Liver (tissue), 9 donors: ENCODE data around the gene MYO18B. TPM values are rescaled to one million over a fixed set of nuclear protein-coding genes. Genes with fewer than 3 reads are reported as not detected.

Source experiments
- DNase-seq: peaks from one replicate; pipeline ENCODE4 v3.0.0-alpha.2; 2017; ENCODE audit warnings: low spot score
- H3K27ac ChIP-seq, 2 donors: one replicate each; pipeline ENCODE4 v1.7.0; 2013; ENCODE audit warnings: inconsistent platforms in 2 of 2, low read length in 2 of 2, control low read depth in 1 of 2, low read depth in 1 of 2, mild to moderate bottlenecking in 1 of 2
- H3K27me3 ChIP-seq, 4 donors: one replicate each; pipeline versions ENCODE4 v1.6.1 to v1.7.0; 2013; ENCODE audit warnings: low read length in 3 of 4, inconsistent platforms in 1 of 4, mild to moderate bottlenecking in 1 of 4, moderate library complexity in 1 of 4; ENCODE audit not compliant: control insufficient read depth in 4 of 4, insufficient read depth in 4 of 4
- H3K36me3 ChIP-seq, 4 donors: one replicate each; pipeline versions ENCODE4 v1.6.1 to v1.7.0; 2013; ENCODE audit warnings: low read length in 3 of 4, mild to moderate bottlenecking in 3 of 4, low read depth in 1 of 4, moderate library complexity in 1 of 4; ENCODE audit not compliant: control insufficient read depth in 4 of 4, insufficient read depth in 3 of 4
- H3K4me1 ChIP-seq, 4 donors: one replicate each; pipeline versions ENCODE4 v1.6.1 to v1.7.0; 2013; ENCODE audit warnings: low read length in 3 of 4, mild to moderate bottlenecking in 3 of 4, moderate library complexity in 1 of 4; ENCODE audit not compliant: control insufficient read depth in 4 of 4, insufficient read depth in 4 of 4
- H3K4me3 ChIP-seq, 3 donors: one replicate each; pipeline versions ENCODE4 v1.6.1 to v1.7.0; 2013; ENCODE audit warnings: low read length in 3 of 3, control low read depth in 1 of 3, low read depth in 1 of 3, mild to moderate bottlenecking in 1 of 3
- H3K9ac ChIP-seq, 2 donors: one replicate each; pipeline ENCODE4 v1.7.0; 2013; ENCODE audit warnings: low read length in 2 of 2, mild to moderate bottlenecking in 2 of 2, moderate library complexity in 2 of 2, control low read depth in 1 of 2, low read depth in 1 of 2
- H3K9me3 ChIP-seq, 4 donors: one replicate each; pipeline versions ENCODE4 v1.6.1 to v1.7.0; 2013; ENCODE audit warnings: low read length in 3 of 4; ENCODE audit not compliant: control insufficient read depth in 4 of 4
- CTCF ChIP-seq: fragments of 150-350 bp; IDR thresholded peaks from 2 replicates; pipeline ENCODE4 v1.5.1; 2017; ENCODE audit warnings: improper control_type of control experiment, low read depth, low read length; ENCODE audit not compliant: missing input control
- EGR1 ChIP-seq, 2 donors: IDR thresholded peaks; 2 replicates each; pipeline ENCODE4 v1.6.1; 2016 to 2018; ENCODE audit warnings: antibody characterized with exemption in 2 of 2, low read depth in 2 of 2
- FOXA1 ChIP-seq: IDR thresholded peaks from 2 replicates; pipeline ENCODE4 v1.6.1; 2016; ENCODE audit warnings: antibody characterized with exemption
- FOXA2 ChIP-seq: IDR thresholded peaks from 2 replicates; pipeline ENCODE4 v1.6.1; 2016; ENCODE audit warnings: antibody characterized with exemption
- GABPA ChIP-seq, 2 donors: IDR thresholded peaks in 1 of 2; conservative IDR thresholded peaks in 1 of 2; 2 replicates each; pipeline ENCODE4 v1.6.1; 2016; ENCODE audit warnings: antibody characterized with exemption in 2 of 2, mild to moderate bottlenecking in 1 of 2, moderate library complexity in 1 of 2
- HNF4A ChIP-seq, 2 donors: conservative IDR thresholded peaks; 2 replicates each; pipeline ENCODE4 v1.6.1; 2016; ENCODE audit warnings: antibody characterized with exemption in 2 of 2, mild to moderate bottlenecking in 2 of 2
- HNF4G ChIP-seq: IDR thresholded peaks from 2 replicates; pipeline ENCODE4 v1.6.1; 2016; ENCODE audit warnings: antibody characterized with exemption
- JUND ChIP-seq, 2 donors: IDR thresholded peaks; 2 replicates each; pipeline ENCODE4 v1.6.1; 2016; ENCODE audit warnings: antibody characterized with exemption in 2 of 2
- NR2F2 ChIP-seq: IDR thresholded peaks from 2 replicates; pipeline ENCODE4 v1.6.1; 2016; ENCODE audit warnings: antibody characterized with exemption
- RAD21 ChIP-seq, 2 donors: IDR thresholded peaks; 2 replicates each; pipeline ENCODE4 v1.6.1; 2016; ENCODE audit warnings: antibody characterized with exemption in 2 of 2, mild to moderate bottlenecking in 2 of 2
- RXRA ChIP-seq, 2 donors: IDR thresholded peaks; 2 replicates each; pipeline ENCODE4 v1.6.1; 2017 to 2018; ENCODE audit warnings: antibody characterized with exemption in 2 of 2, mild to moderate bottlenecking in 1 of 2
- SP1 ChIP-seq: IDR thresholded peaks from 2 replicates; pipeline ENCODE4 v1.6.1; 2018; ENCODE audit warnings: antibody characterized with exemption, mild to moderate bottlenecking
- TAF1 ChIP-seq: conservative IDR thresholded peaks from 2 replicates; pipeline ENCODE4 v1.6.1; 2016; ENCODE audit warnings: antibody characterized with exemption, mild to moderate bottlenecking
- YY1 ChIP-seq: IDR thresholded peaks from 2 replicates; pipeline ENCODE4 v1.6.1; 2016; ENCODE audit warnings: antibody characterized with exemption, mild to moderate bottlenecking
- ZBTB33 ChIP-seq: IDR thresholded peaks from 2 replicates; pipeline ENCODE4 v1.6.1; 2016; ENCODE audit warnings: antibody characterized with exemption
- WGBS: extraction: QIAGEN DNeasy Blood & Tissue Kit; methylation state at CpG from one replicate; pipeline ENCODE4 v1.1.7; 2013; 5-methylcytosine and 5-hydroxymethylcytosine counted together
- polyA plus RNA-seq, 2 donors: library from polyadenylated mRNA; stranded (reverse) in 1 of 2; unstranded in 1 of 2; fragments of 200-250 nt in 1 of 2; fragments of >200 nt in 1 of 2; fragmentation: Nextera tagmentation in 1 of 2; extraction: Ambion mirVana in 1 of 2; gene quantifications; one replicate each; pipeline versions ENCODE4 v1.2.1 to v1.2.3, GENCODE V29; 2013 to 2015
- total RNA-seq, 2 donors: library from RNA; depleted of rRNA; stranded (reverse); fragments of >200 nt; gene quantifications; one replicate each; pipeline ENCODE4 v1.2.3, GENCODE V29; 2014
- TF ChIP-seq, protein P1 (sequence below): IDR thresholded peaks from 2 replicates; pipeline ENCODE4 v1.6.1; 2016; ENCODE audit warnings: antibody characterized with exemption
- TF ChIP-seq, protein P2 (sequence below): IDR thresholded peaks from 2 replicates; pipeline ENCODE4 v1.6.1; 2016; ENCODE audit warnings: antibody characterized with exemption
- TF ChIP-seq, protein P3 (sequence below): IDR thresholded peaks from 2 replicates; pipeline ENCODE4 v1.6.1; 2016; ENCODE audit warnings: antibody characterized with exemption, mild to moderate bottlenecking
- donor health status: healthy.
- donor health status: healthy.
- donor health status: healthy.
- donor health status: healthy.
- donor health status: healthy.

The MYO18B gene
- total and polyA plus RNA-seq, 4 donors = under 0.01 to 4.2 (median 0.02) TPM; not detected in 1

GRCh38 chr22:25693268-25693565, 48.8 kb upstream of the MYO18B start:
- 96% methylated on average over 4 of the region's 4 CpGs for WGBS
- Histone ChIP-seq H3K27me3 (no peaks in the 10 kb centered on the region), H3K27ac (no peak overlapping the region), H3K9me3 (no peaks in the 10 kb centered on the region), H3K4me3 (no peak overlapping the region), H3K9ac (no peak overlapping the region), H3K36me3 (no peaks in the 10 kb centered on the region), H3K4me1 (no peaks in the 10 kb centered on the region)
- no peak for DNase-seq
- TF ChIP-seq YY1 (no peak), JUND (IDR thresholded peaks at IDR 0.05) (no peak), RAD21 (IDR thresholded peaks at IDR 0.05) (no peak), SP1 (no peak), RXRA (IDR thresholded peaks at IDR 0.05) (no peak), NR2F2 (no peak), FOXA1 (no peak), TAF1 (no peak), GABPA (IDR thresholded peaks at IDR 0.05 in 1 of 2, conservative IDR thresholded peaks at IDR 0.05 in 1 of 2) (no peak), HNF4G (no peak), CTCF (no peak), ZBTB33 (no peak), FOXA2 (no peak), HNF4A (conservative IDR thresholded peaks at IDR 0.05) (no peak)
- TF ChIP-seq, protein P1, sequence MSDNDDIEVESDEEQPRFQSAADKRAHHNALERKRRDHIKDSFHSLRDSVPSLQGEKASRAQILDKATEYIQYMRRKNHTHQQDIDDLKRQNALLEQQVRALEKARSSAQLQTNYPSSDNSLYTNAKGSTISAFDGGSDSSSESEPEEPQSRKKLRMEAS = no peak
- TF ChIP-seq, protein P2, sequence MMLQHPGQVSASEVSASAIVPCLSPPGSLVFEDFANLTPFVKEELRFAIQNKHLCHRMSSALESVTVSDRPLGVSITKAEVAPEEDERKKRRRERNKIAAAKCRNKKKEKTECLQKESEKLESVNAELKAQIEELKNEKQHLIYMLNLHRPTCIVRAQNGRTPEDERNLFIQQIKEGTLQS = no peak

DNA sequence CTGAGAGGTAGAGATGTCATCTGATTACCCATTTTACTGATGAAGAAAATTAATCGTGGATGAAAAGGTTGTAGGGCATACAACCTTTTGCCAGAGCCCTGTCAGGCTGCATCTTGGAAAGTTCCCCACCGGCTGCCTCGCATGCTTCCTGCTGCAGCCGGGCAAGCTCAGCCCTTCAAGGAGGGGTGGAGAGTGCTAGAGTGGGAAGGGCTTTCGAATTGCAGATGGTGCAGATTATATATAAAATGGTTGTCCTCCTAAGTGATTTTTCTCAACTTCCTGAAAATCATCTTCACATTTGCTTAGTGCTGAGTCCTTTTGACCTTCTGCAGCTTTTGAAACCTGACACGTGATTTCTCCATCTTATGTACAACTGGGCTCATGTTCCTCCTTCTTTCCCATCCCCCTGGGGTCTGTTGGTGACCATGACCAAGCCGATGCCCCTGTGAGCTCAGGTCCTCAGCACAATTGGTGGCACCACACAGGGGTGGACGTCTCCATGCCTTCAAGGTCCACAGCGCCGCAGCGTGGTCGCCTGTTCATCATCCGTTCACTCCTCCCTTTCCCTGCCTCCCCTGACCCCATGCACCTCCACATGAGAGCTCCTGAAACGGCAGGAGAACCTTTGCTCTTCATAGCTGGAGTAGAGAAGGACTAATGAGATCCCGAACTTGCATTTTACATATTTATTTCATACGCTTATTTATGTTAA, 47.6 kb upstream of the MYO18B start:
- H3K27ac ChIP-seq = no peak overlapping the region
- H3K27me3 ChIP-seq = no peaks in the 10 kb centered on the region
- TF ChIP-seq TAF1 = no peak
- TF ChIP-seq SP1 = no peak
- TF ChIP-seq RAD21 (IDR thresholded peaks at IDR 0.05) = no peak
- TF ChIP-seq, protein P3, sequence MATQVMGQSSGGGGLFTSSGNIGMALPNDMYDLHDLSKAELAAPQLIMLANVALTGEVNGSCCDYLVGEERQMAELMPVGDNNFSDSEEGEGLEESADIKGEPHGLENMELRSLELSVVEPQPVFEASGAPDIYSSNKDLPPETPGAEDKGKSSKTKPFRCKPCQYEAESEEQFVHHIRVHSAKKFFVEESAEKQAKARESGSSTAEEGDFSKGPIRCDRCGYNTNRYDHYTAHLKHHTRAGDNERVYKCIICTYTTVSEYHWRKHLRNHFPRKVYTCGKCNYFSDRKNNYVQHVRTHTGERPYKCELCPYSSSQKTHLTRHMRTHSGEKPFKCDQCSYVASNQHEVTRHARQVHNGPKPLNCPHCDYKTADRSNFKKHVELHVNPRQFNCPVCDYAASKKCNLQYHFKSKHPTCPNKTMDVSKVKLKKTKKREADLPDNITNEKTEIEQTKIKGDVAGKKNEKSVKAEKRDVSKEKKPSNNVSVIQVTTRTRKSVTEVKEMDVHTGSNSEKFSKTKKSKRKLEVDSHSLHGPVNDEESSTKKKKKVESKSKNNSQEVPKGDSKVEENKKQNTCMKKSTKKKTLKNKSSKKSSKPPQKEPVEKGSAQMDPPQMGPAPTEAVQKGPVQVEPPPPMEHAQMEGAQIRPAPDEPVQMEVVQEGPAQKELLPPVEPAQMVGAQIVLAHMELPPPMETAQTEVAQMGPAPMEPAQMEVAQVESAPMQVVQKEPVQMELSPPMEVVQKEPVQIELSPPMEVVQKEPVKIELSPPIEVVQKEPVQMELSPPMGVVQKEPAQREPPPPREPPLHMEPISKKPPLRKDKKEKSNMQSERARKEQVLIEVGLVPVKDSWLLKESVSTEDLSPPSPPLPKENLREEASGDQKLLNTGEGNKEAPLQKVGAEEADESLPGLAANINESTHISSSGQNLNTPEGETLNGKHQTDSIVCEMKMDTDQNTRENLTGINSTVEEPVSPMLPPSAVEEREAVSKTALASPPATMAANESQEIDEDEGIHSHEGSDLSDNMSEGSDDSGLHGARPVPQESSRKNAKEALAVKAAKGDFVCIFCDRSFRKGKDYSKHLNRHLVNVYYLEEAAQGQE = no peak
- TF ChIP-seq, protein P1 = no peak
- TF ChIP-seq EGR1 (IDR thresholded peaks at IDR 0.05; ENCODE audit: low read depth in 2 of 2) = no peak
- TF ChIP-seq FOXA2 = no peak
- TF ChIP-seq ZBTB33 = no peak
- H3K4me3 ChIP-seq = no peak overlapping the region
- 88% methylated on average over 16 of the region's 16 CpGs for WGBS
- H3K9me3 ChIP-seq = no peaks in the 10 kb centered on the region
- no peak for DNase-seq
- H3K4me1 ChIP-seq = no peaks in the 10 kb centered on the region
- no peak overlapping the region for H3K9ac ChIP-seq
- H3K36me3 ChIP-seq = no peaks in the 10 kb centered on the region
